Measurements from ENCODE around the gene GLT1D1.

The GLT1D1 gene

DNA sequence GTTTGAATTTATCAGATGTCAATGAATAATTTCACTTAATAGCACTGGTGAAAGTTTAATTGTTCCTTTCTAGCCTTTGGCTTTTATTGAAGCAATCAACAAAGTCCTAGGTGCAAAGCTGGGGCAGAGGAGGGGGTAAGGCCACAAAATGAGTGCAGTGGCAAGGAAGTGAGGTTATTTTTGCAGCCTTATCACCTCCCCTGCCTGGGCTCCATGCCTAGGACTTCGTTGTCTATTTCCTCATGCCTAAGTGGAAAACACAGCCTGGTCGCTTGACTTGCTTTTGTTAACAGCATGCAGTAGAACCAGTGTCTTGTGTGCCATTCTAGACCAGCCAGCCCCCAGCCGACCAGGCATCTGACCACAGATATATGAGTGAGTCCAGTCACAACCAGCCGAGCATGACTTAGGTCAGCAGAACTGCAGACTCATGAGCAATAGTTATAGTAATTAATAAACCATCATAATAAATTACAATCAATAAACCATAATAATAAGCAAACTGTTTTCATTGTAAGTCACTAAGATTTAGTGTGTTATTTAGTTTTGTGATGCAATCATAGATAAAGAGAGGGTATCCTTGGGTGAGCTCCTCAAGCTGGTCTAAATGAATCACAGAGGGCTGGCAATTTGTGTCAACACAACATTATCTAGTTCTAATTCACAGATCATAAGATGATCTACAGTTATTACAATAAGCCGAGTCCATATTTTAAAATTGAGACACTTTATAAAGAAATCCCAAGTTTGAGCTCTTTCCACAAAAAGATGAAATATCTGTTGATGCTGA lies 156.8 kb downstream of the GLT1D1 start:
- DNase-seq = no peak

DNA sequence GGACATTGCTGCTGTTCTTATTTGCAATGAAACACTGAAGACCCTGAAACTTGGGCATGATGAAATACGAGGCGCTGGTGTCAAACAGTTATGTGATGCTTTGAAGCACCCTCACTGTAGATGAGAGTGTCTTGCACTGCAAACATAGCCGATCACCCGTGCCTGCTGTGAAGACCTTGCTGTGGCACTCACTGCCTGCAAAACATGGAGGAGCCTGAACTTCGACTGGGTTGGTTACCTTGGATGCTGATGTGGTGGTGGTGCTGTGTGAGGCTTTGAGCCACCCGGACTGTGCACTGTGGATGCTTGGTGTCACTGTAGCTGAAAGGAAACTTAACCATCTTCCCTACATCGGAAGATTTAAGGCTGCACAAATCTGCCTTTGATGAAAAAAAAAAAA lies 162.9 kb downstream of the GLT1D1 start:
- DNase-seq = no peak

DNA sequence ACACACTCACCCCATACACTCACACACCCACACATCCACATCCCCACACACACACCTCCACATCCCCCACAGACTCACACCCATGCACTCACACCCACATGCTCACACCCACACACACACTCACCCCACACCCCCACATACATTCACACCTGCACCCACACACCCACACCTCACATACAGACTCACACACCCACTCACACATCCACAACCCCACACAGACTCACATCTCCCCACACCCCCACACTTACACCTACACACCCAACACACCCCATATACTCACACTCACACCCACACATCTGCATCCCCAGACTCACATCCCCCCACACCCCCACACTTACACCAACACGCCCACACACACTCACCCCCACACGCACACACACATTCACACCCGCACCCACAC lies 171.8 kb downstream of the GLT1D1 start:
- DNase-seq = no peak

DNA sequence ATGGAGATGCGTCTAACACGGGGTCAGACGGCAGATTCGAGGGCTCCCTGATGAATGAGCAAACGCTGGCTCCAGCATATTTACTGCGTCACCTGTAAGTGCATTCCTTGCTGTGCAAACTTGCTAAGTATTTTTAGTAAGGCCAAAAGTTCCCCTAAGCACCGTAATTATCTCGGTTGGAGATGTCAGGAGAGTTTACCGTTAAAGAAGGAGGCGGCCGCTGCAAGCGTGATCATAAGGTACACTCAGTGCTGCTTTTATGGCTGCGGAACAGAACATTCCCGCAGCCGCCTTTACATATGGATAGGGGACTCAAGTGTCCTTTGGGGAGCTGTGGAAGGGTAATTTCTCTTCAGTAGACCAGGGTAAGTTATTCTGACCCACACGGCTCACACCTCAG lies 175.6 kb downstream of the GLT1D1 start:
- no peak for DNase-seq
